GM15510 (cell line): ENCODE data around the gene PRSS21.

Source experiments
- POLR2A ChIP-seq: IDR thresholded peaks from 3 replicates; pipeline ENCODE4 v1.6.1; 2011; ENCODE audit warnings: borderline replicate concordance; ENCODE audit not compliant: insufficient read length; ENCODE audit errors: extremely low read depth

Gene PRSS21

GRCh38 chr16:2776500-2777139, 40.4 kb upstream of the PRSS21 start:
- TF ChIP-seq POLR2A: no peak

GRCh38 chr16:2777231-2777902, 39.7 kb upstream of the PRSS21 start, which contains the start of gene ELOB:
Gene ELOB, minus strand, starts transcription at chr16:2777280. Its CDS starts 41 bp downstream, at chr16:2777239.
- TF ChIP-seq POLR2A: peak; percentile 91

GRCh38 chr16:2777903-2778629, 39.0 kb upstream of the PRSS21 start:
- no peak for TF ChIP-seq POLR2A

DNA sequence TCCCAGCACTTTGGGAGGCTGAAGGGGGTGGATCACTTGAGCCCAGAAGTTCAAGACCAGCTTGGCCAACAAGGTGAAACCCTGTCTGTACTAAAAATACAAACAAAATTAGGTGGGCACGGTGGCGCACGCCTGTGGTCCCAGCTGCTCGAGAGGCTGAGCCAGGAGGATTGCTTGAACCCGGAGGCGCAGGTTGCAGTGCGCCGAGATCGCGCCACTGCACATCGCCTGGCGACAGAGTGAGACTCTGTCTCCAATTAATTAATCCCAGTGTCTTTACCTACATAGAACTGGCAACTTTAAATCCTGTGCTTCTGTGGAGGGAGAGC, 38.4 kb upstream of the PRSS21 start:
- no peak for TF ChIP-seq POLR2A

GRCh38 chr16:2779151-2779920, 37.7 kb upstream of the PRSS21 start:
- TF ChIP-seq POLR2A: no peak

- no peak for TF ChIP-seq POLR2A
Observed at GRCh38 chr16:2779978-2780898, 36.8 kb upstream of the PRSS21 start.

GRCh38 chr16:2782583-2783351, 34.3 kb upstream of the PRSS21 start:
- TF ChIP-seq POLR2A: no peak

GRCh38 chr16:2783581-2784357, 33.3 kb upstream of the PRSS21 start:
- no peak for TF ChIP-seq POLR2A

DNA sequence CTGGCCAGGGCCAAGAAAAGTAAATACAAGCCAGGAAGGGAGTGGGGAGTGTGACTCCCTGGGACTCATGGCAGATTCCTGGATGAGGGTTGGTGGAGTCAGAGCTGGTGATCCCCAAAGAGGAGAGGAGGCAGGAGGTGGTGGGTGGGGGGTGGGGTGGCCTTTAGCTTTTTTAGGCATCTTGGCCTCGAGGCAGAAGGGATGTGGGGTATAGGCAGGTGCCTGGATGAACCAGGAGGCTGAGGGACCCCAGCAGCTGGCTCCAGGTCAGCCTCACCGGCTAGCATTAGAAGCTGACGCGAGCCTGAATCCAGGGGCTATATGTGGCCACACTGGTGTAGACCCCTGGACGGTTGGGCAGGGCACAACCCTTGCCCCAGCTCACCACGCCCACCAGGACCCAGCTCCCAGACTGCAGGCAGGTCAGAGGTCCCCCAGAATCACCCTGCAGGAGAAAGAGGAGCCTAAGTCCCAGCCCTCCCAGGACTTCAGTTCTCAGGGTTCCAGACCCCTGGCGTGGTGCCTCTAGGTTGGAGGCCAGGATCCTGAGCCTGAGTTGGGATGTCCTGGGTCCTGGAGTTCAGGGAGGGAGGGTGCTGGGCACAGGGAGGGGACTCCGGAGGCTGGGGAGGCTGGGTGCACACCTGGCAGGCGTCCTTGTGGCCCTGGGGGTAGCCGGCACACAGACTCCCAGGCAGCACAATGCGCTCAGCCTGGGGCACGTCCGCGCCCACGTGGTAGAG, 32.5 kb upstream of the PRSS21 start:
- no peak for TF ChIP-seq POLR2A

- no peak for TF ChIP-seq POLR2A
Observed at GRCh38 chr16:2785101-2785991, 31.7 kb upstream of the PRSS21 start.
